Sigmoid colon (tissue), 4 donors: ENCODE data around the gene WDR86.

Experiments
- EP300 ChIP-seq, 4 donors: sonication (generic); formaldehyde crosslinking; IDR thresholded peaks; one replicate each; pipeline ENCODE4 v1.6.1; 2017; ENCODE audit warnings: antibody characterized with exemption in 4 of 4
- POLR2A ChIP-seq, 2 donors: fragments of 450-650 bp; IDR thresholded peaks; one replicate each; pipeline ENCODE4 v1.6.1; 2016; ENCODE audit warnings: antibody characterized with exemption in 2 of 2, mild to moderate bottlenecking in 2 of 2, moderate library complexity in 2 of 2
- TF ChIP-seq, protein P1 (sequence below), 4 experiments: fragments of 450-650 bp in 3 of 4; fragments of 200-600 bp in 1 of 4; IDR thresholded peaks; one replicate each; pipeline ENCODE4 v1.5.1; 2016 to 2019; ENCODE audit warnings: antibody characterized with exemption in 4 of 4, mild to moderate bottlenecking in 3 of 4, moderate library complexity in 2 of 4

DNA sequence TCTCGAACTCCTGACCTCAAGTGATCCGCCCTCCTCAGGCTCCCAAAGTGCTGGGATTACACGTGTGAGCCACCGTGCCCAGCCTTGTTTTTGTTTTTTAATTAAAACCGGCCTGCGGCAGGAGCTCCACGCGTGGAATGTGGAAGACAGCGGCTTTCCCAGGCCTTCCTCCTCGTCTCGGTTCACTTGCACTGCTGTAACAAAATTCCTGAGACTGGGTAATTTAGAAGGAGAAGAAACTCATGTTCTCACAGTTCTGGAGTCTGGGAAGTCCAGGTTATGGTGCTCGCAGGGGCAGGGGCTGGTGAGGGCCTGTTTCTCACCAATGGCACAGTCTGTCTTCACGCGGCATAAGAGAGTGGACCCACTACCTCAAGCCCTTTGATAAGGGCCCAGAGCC is 44.5 kb upstream of the WDR86 start:
- TF ChIP-seq, protein P1, sequence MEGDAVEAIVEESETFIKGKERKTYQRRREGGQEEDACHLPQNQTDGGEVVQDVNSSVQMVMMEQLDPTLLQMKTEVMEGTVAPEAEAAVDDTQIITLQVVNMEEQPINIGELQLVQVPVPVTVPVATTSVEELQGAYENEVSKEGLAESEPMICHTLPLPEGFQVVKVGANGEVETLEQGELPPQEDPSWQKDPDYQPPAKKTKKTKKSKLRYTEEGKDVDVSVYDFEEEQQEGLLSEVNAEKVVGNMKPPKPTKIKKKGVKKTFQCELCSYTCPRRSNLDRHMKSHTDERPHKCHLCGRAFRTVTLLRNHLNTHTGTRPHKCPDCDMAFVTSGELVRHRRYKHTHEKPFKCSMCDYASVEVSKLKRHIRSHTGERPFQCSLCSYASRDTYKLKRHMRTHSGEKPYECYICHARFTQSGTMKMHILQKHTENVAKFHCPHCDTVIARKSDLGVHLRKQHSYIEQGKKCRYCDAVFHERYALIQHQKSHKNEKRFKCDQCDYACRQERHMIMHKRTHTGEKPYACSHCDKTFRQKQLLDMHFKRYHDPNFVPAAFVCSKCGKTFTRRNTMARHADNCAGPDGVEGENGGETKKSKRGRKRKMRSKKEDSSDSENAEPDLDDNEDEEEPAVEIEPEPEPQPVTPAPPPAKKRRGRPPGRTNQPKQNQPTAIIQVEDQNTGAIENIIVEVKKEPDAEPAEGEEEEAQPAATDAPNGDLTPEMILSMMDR (IDR thresholded peaks at IDR 0.05), result no peak
- TF ChIP-seq POLR2A (IDR thresholded peaks at IDR 0.05) (no peak), EP300 (IDR thresholded peaks at IDR 0.05) (no peak)
